Neural progenitor cell (in vitro differentiated cells): Measurements from ENCODE around the gene ERCC6L.

ENCODE experiments used
- EZH2 ChIP-seq: fragments of 200-600 bp; sonication (generic); IDR thresholded peaks from 2 replicates; pipeline ENCODE4 v1.6.1; 2017; ENCODE audit warnings: antibody characterized with exemption, mild to moderate bottlenecking, moderate library complexity
- EZH2phosphoT487 ChIP-seq: fragments of 200-600 bp; sonication (generic); IDR thresholded peaks from 2 replicates; pipeline ENCODE4 v1.6.1; 2017; ENCODE audit warnings: antibody characterized with exemption
- TF ChIP-seq, protein P1 (sequence below): fragments of 200-600 bp; sonication (generic); IDR thresholded peaks from 2 replicates; pipeline ENCODE4 v1.5.1; 2017; ENCODE audit warnings: antibody characterized with exemption, mild to moderate bottlenecking

- TF ChIP-seq, protein P1, sequence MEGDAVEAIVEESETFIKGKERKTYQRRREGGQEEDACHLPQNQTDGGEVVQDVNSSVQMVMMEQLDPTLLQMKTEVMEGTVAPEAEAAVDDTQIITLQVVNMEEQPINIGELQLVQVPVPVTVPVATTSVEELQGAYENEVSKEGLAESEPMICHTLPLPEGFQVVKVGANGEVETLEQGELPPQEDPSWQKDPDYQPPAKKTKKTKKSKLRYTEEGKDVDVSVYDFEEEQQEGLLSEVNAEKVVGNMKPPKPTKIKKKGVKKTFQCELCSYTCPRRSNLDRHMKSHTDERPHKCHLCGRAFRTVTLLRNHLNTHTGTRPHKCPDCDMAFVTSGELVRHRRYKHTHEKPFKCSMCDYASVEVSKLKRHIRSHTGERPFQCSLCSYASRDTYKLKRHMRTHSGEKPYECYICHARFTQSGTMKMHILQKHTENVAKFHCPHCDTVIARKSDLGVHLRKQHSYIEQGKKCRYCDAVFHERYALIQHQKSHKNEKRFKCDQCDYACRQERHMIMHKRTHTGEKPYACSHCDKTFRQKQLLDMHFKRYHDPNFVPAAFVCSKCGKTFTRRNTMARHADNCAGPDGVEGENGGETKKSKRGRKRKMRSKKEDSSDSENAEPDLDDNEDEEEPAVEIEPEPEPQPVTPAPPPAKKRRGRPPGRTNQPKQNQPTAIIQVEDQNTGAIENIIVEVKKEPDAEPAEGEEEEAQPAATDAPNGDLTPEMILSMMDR, result no peak
- TF ChIP-seq EZH2phosphoT487 (no peak), EZH2 (no peak)
Measured at GRCh38 chrX:72271091-72271788, 32.4 kb upstream of the ERCC6L start.
